GM19463 (cell line): ENCODE data around the gene SAMD4A.

Experiments used
- ATAC-seq: cut with Tn5 transposase; IDR thresholded peaks from one replicate; pipeline ENCODE4 v1.9.1; 2021; ENCODE audit warnings: mild to moderate bottlenecking, moderate library complexity; ENCODE audit not compliant: unreplicated experiment

SAMD4A gene

DNA sequence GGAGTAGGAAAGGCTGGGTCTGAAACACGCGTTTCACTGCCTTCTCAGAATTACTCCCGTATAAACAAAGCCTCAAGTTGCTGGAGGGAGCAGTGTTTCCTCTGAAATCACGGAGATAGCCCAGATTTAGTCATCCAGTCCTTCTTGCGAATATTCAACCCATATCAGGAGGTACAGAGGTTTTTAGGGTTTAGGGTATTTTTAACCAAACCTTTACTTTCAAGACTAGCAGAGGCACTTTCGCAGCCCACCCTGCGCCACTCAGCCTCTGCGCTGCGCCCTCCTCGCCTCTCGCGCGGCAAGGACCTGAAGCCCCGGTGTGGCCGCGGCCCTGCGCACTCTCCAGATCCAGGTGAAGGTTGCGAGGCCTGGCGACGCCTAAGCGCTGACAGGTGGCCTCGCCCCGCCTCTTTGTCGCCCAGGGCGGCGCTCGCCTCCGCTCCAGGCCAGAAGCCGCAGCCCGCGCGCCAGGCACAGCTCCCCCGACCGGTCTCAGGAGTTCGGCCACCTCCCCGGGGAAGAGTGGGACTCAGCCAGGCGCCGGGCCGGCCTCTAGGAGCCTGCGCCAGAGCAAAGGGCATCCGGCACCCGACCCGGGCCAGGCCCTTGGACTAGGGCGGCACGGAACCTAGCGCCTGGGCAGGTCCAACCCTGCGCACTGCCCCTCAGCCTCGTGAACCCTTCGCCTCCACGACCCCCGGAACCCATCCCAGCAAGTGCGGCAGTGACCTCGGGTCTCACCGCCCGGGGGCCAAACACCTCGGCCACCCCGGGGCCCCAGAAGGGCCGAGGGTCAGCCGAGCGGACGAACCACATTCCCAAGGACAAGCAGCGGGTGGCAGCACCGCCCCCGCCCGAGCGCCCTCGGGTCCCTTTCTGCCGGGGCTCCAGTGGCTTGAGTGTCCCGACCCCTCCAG lies 1.8 kb upstream of the SAMD4A start:
- ATAC-seq = peak; percentile 29

DNA sequence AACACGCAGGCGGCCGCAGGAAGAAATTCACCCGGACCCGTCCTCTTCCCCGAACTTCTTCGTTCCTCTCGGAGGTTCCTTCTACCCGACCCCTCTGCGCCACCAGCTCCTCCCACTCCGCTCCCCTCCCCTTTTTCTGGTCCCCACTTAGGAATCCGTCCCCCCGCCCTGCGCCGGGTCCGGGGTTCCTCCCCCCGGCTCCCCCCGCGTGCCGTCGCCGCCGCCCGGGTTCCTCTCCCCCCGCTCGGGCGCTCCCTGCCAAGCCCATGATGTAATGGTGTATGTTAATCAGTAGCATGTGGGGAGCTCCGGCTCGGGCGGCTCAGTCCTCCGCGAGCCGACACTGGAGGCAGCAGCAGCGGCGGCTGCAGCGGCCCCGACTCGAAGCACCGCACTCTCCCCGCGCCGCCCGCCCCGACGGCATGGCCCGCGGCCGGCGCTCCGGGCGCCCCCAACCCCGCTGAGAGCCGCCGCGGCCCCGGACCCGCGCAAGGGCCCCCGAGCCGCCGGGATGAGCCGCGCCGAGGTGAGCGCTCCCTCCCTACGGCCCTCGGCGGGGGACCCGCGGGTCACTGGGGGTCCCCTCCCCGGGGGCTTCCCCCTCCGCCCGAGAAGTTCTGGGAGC lies 1.0 kb upstream of the SAMD4A start:
- peak; percentile 59 for ATAC-seq

DNA sequence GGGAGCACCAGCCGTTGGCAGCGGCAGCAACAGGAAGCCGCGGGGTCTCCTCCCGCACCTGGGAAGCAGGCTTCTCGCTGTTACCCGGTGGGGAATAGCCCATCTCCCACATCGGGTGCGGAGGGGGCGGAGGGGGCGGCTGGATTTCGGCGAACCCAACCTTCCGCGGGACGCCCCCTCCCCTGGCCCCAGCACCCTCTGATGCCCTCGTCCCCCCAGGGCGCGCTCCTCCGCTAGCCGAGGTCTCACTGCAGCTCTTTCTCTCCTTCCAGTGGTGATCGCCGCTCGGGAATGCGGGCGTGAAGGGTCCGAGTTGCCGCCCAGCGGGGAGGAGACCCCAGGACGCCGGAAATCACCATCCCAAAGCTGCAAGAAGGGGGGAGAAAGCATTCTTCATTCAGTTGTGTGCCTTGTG lies 303 bp downstream of the SAMD4A start:
- ATAC-seq = no peak

DNA sequence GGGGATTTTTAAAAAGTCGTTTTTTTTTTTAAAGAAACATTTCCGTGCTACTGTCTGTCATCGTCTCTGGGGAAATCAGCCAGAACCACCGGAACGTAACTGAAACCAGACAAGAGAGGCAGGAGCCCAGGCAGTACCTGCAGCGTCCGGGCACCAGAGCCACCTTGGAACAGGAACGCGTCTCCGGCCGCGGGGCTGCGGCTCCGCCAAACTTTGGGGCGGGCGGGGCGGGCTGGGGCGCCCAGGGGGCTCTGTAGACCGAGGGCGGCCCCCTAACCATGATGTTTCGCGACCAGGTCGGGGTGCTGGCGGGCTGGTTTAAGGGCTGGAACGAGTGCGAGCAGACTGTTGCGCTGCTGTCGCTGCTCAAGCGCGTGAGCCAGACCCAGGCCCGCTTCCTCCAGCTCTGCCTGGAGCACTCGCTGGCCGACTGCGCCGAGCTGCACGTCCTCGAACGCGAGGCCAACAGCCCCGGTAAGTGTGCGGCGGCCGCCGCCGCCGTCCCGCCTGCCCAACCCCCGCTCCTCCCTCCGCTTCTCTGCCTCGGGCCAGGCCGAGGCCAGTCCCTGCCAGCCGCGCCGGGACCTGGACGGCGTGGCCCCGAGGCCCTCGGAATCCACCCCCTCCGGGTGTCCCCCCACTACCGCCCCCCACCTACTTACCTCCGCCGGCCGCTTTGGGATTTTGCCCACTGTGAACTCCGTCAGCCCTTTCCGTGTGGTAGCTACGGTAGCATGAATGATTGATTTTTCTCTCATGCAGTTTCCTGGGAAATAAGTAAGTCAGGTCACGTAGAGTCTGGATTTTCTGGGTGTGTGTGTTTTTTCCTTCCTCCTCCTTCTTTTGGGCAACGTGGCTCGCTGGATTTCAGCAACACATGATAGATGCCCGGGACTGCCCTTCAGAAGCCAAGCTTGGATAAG lies 972 bp downstream of the SAMD4A start:
- no peak for ATAC-seq

DNA sequence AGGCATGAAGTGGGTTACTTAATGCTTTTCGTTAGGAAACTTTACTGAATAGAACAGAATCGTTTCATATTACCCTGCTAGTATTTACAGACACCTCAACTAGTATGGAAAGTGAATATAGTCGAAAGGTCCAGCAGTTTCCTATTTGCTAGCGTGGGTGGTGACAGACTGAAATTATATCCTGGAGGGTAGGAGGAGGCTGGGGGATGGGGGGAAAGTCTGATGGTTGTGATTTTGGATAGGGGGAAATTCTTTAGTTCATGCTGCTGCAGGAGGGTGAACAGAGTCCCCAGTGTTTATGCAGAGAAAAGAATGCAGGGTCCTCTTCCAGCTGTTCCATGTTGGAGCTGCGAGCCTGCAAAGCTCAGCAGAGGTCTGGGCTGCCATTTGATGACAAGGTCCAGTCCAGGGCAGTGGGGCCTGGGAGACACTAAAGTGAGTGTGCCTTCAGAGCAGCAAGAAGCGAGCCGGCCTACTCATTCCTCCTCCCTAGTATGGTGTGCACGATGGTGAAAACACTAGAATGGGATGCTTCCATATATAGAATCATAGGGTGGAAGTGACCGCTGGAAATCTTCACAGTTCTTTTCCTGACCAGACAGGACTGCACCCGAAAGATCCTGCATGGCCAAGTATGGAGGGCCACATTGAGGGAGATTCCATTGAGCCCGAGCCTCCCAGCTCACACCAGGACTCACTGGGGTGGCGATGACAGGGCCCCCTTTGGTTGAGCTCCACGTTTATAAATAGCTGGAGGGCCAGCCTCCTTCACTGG lies 2.1 kb downstream of the SAMD4A start:
- ATAC-seq = no peak

DNA sequence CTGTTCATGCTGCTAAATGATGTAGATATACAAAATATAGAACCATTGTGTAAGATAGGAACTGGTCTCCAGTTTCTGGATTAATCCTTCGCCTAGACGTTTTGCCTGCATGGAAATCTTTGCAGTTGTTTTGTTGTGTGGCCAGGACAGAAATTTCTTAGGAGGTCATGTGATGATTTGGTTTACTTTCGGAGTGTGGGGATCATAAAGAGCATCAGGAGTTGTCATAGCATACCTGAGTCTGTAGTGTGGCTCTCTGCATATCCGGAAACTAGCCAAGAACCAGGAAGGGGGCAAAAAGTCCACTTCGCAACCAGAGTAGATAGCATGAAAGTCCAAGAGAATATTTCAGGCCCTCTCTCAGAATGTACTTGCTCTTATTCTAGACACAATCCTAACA lies 3.1 kb downstream of the SAMD4A start:
- no peak for ATAC-seq

DNA sequence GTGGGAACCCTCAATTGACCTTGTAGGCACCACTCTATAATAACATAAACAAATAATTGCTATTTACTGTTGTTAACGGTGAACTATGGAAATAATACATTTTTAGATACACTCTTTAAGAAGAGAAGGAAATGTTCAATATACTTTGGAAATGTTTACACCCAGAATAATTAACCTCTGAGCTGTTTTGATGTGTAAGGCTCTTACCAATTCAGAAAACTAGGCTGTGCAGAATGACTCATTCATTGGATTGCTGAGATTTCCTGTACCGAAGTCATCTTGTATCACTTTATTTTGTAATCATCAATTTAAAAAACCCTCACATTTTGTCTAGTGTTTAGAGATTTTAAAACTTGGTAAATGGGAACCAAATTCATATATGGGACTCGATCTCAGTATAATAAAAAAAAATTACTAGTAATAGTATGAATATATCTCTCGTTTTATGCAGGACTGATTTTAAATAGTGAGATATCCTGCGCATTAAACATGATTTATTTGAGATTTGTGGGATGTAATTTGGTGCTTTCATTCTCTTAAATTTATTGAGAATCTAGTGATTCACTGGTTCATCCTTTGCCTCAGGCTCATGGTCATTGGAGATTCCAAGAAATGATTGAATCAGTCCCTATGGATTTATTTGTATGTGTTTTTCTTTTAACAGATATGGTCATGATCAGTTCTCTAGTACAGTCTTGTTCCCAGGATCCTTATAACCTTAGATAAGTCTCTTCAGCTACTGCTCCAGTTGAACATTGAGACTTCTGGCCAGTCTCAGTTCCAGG lies 3.9 kb downstream of the SAMD4A start:
- ATAC-seq = no peak

DNA sequence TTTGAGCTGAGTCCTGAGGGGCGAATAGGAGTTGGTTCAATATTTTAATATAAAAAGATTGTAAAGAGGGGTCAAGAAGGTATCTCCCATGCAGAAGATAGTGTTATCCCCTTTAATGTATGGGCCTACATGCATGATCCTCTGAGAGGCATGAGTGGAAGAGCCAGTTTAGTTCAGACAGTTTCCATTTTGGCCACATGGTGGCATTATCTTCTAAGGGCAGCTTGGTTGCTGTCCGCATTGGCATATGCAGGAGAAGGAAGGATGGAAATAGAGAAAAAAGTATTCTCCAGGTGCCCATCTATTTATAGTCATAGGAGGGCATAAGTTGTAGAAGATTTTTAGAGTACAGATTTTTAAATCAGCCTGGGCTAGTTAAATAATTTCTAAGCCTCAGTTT lies 5.4 kb downstream of the SAMD4A start:
- ATAC-seq = no peak

DNA sequence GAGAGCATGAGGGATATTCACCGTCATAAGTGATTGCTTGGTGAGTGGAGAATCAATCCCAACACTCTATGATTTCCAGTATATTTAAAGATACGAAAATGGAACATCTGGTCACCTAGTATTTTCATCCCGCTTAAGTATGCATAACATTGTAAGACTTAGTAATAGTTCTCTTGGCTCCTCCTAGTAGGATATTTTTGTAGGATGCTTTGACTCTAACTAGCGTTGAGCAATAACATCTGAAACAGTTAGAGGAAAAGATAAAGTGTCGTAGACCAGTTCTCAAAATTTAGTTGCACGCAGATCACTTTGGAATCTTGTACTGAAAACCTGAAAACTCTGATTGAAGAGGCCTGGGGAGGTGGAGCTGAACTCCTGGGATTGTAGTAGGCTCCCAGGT lies 7.6 kb downstream of the SAMD4A start:
- ATAC-seq = no peak

DNA sequence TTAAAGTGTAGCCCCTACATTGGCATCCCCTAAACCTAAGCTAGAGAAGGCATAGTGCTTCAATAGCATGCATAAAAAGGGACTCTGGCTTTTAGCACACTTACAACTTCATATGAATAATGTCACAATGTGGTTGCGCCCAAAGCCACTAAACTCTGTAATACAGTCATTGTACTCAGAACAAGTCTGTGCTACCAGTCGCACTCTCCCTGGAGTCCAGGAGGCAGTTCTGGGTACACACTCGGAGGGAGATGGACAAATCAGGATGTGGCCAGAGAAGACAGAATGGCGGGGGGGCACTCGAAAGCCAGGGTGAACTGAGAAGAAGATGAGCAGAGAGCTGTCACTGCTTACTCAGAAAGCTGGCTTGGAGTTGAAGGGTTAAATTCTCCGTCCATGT lies 10.6 kb downstream of the SAMD4A start:
- ATAC-seq = no peak

DNA sequence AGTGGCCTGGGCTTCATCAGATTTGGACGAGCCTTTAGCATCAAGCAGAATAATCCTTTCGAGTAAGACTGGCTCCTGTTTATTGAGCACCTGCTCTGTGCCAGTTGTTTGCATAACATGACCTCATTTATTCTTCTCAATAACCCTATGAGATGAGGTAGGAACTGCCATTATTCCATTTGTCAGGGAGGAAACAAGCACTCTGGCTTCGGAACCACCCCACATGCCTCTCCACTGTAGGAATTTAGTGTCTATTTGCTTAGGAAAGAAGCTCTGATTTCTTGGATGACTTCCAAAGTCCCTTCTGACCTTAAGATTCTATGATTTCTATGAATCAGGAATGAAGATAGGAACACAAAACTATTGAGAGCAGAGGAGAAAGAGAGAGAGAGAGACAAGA lies 11.0 kb downstream of the SAMD4A start:
- no peak for ATAC-seq

DNA sequence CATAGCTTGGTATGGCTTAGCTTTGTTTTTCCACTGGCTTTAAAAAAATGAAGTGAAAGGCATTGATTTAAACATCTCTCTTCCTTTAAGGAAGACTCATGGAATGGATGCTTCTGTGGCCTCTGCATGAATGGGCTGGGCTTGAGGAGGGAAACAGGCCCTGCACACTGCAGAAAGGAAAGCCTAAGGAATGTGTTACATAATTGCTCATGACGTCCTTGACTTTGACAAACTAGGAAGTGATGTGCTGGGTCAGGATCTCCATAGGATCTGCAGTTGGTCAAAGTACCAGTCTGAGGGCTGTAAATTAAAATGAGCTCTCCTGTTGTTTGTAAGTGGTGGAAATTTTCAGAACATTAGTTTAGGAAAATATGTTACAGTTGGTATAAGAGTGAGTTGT lies 12.7 kb downstream of the SAMD4A start:
- ATAC-seq = no peak

DNA sequence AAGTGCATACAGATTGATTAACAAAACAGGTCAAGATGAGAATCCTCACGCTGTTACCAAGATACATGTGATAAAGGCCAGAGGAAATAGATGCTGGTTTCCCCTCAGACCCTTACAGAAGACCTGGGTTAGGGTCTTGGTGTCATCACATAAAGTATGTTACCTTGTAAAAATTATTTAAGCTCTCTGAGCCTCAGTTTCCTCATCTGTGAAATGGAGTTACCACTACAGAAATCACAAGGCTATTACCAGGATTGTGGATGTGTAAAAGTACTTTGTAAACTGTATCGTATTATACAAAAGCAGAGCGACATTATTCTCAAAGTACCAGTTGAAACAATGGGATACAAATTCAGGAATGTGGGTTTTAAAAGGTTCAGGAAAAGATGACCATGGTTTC lies 14.0 kb downstream of the SAMD4A start:
- no peak for ATAC-seq

DNA sequence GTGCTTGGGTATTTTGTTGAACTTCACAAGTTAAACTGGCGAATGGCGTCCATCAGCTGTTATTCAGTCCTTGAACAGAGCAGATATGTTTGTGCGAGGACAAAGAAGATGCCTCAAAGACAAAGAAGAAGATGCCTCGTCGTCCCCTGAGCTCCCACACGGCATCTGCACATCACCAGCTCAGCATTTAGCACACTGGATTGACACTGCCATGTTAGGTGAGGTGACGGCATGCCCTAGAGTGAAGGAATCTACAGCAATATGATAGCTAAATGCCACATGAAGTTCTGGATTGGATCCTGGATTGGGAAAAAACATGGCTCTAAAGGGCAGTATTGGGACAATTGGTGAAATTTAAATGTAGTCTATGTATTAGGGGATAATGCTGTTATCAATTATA lies 15.4 kb downstream of the SAMD4A start:
- no peak for ATAC-seq

DNA sequence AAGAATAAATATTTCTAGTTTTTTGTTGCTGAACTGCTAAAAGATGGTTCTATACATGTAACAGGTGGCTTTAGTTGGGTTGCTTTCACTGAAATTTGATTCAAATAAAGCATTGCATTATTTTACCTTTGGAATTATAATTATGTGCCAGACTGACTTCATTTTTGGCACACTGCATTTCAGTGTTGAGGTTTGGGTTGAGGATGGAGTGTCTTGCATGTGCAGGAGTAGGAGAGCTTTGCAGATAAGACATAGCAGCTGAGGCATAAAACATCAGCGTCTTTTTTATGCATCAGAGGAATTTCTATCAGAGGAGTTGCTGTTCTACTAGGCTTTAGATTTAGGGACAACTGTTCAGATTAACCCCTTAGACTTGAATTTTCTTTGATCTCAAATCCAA lies 17.2 kb downstream of the SAMD4A start:
- no peak for ATAC-seq

DNA sequence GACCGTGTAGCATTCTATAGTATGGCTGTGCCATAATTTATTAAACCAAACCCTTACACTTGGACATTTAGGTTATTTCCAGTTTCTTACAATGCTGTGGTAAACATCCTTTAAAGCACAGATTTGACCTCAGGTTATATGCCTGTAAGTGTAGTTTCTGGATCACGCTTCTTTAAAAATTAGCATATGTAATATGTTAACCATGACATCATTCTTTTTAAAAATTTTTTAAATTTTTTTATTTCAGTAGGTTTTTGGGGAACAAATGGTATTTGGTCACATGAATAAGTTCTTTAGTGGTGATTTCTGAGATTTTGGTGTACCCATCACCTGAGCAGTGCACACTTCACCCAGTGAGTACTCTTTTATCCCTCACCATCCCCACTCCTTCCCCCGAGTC lies 18.3 kb downstream of the SAMD4A start:
- ATAC-seq = no peak

DNA sequence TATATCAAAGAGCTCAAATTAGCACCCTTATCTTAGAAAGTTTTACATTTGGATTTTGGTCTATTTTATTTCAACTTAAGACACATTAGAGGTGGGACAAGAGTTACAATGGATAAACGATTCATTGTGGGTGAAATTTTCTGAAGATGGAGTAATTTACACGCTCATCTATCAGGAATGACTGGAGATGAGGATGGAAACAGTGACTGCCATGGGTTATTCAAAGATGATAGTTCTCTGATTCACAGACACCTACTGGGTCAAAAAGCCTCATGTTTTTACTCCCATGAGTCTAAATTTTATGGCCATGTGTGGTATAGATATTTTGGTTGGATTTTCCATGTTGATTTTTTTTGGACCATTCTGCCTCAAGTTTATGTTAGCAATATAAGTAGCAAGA lies 22.1 kb downstream of the SAMD4A start:
- no peak for ATAC-seq

DNA sequence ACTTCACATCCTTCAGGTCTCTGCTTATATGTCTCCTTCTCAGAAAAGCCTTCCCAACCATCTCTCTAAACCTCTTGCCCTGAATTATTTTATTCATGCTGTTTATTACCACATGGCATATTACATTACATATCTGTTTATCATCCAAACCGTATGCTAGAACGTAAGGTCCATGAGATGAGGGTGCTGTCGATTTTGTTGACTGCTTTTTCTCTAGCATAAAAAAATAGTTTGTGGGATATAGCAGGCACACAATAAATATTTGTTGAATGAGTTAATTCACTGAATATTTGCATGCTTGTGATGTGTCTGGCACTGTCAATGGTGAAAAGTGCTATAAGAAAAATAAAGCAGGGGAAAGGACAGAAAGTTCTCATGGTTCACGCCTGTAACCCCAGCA lies 22.9 kb downstream of the SAMD4A start:
- no peak for ATAC-seq

DNA sequence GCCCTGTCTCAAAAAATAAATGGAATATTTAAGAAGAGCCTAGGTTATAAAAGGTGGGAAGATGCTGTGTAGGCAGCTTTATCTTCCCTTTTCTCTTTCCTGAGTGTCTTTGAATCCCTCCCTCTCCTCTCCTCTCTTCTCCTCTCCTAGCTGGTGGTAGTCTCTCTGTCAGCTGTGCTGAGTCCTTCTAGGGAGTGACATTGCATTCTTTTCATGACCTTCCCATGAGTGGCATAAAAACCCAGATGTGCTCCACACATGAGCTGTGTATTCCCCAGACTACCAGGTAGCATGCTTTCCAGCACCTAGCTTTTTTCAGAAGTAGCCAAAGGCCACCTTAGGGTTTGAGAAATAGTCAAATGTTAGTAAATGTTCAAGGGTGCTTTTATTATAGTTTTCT lies 23.6 kb downstream of the SAMD4A start:
- no peak for ATAC-seq

DNA sequence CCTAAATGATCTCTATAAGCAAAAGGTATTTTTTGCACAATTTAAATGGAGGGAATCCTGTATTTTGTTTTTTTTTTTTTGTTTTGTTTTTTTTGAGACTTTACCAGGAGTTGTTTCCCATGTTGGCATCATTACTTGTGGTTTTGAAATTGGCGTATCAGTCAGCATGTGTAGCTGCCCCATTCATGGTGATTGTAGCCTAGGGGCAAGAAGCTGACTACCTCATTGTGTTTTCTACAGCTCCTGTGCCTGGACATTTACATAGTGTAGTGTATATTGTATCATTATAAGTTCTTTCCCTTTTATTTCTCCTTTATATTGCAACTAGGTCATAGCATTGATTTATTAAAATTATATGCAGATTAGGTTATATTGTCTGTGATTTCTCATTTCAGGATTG lies 24.5 kb downstream of the SAMD4A start:
- ATAC-seq = no peak
